Ishikawa (cell line): ENCODE data around the gene EPAS1.

Source experiments
- CEBPB ChIP-seq: IDR thresholded peaks from 2 replicates; pipeline ENCODE4 v1.6.1; 2012
- CREB1 ChIP-seq: IDR thresholded peaks from 2 replicates; pipeline ENCODE4 v1.6.1; 2012; ENCODE audit warnings: low read depth
- EGR1 ChIP-seq: IDR thresholded peaks from 2 replicates; pipeline ENCODE4 v1.6.1; 2012
- EP300 ChIP-seq: IDR thresholded peaks from 2 replicates; pipeline ENCODE4 v1.6.1; 2012; ENCODE audit warnings: borderline replicate concordance
- FOXM1 ChIP-seq: IDR thresholded peaks from 2 replicates; pipeline ENCODE4 v1.6.1; 2012; ENCODE audit warnings: low read depth, borderline replicate concordance
- NFIC ChIP-seq: IDR thresholded peaks from 2 replicates; pipeline ENCODE4 v1.6.1; 2012
- RAD21 ChIP-seq: IDR thresholded peaks from 2 replicates; pipeline ENCODE4 v1.6.1; 2012; ENCODE audit warnings: low read depth
- TAF1 ChIP-seq: IDR thresholded peaks from 2 replicates; pipeline ENCODE4 v1.6.1; 2012; ENCODE audit warnings: low read depth, mild to moderate bottlenecking
- TCF12 ChIP-seq: IDR thresholded peaks from 2 replicates; pipeline ENCODE4 v1.6.1; 2012; ENCODE audit warnings: low read depth
- TEAD4 ChIP-seq: IDR thresholded peaks from 2 replicates; pipeline ENCODE4 v1.6.1; 2012
- YY1 ChIP-seq: IDR thresholded peaks from 2 replicates; pipeline ENCODE4 v1.6.1; 2012; ENCODE audit warnings: low read depth
- ZBTB7A ChIP-seq: IDR thresholded peaks from 2 replicates; pipeline ENCODE4 v1.6.1; 2012; ENCODE audit warnings: low read depth
- TF ChIP-seq, protein P1 (sequence below): IDR thresholded peaks from 2 replicates; pipeline ENCODE4 v1.6.1; 2012; ENCODE audit warnings: low read depth, mild to moderate bottlenecking
- TF ChIP-seq, protein P2 (sequence below): IDR thresholded peaks from 2 replicates; pipeline ENCODE4 v1.6.1; 2012
- TF ChIP-seq, protein P3 (sequence below): IDR thresholded peaks from 2 replicates; pipeline ENCODE4 v1.6.1; 2012

EPAS1 gene

DNA sequence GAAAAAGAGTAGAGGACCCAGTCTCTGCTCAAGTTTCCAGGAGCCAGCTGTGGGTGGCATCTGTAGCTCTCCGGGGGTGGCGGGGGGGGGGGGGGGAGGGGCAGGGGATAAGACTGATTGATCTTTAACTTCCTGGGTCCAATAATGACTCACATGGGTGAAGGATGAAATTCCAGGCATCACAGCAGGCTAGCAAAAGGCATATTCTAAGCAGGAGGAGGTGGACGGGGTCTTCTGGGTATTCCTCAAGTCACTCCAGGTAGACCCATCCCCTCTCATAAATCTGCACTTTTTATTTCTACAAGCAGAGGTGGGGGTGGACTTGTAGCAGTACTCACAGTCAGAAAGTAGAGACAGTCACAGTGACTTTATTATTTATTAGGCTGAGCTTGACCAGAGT, 96.7 kb downstream of the EPAS1 start:
- no peak for TF ChIP-seq FOXM1
- no peak for TF ChIP-seq CREB1
- no peak for TF ChIP-seq YY1
- TF ChIP-seq ZBTB7A, result no peak
- TF ChIP-seq, protein P1, sequence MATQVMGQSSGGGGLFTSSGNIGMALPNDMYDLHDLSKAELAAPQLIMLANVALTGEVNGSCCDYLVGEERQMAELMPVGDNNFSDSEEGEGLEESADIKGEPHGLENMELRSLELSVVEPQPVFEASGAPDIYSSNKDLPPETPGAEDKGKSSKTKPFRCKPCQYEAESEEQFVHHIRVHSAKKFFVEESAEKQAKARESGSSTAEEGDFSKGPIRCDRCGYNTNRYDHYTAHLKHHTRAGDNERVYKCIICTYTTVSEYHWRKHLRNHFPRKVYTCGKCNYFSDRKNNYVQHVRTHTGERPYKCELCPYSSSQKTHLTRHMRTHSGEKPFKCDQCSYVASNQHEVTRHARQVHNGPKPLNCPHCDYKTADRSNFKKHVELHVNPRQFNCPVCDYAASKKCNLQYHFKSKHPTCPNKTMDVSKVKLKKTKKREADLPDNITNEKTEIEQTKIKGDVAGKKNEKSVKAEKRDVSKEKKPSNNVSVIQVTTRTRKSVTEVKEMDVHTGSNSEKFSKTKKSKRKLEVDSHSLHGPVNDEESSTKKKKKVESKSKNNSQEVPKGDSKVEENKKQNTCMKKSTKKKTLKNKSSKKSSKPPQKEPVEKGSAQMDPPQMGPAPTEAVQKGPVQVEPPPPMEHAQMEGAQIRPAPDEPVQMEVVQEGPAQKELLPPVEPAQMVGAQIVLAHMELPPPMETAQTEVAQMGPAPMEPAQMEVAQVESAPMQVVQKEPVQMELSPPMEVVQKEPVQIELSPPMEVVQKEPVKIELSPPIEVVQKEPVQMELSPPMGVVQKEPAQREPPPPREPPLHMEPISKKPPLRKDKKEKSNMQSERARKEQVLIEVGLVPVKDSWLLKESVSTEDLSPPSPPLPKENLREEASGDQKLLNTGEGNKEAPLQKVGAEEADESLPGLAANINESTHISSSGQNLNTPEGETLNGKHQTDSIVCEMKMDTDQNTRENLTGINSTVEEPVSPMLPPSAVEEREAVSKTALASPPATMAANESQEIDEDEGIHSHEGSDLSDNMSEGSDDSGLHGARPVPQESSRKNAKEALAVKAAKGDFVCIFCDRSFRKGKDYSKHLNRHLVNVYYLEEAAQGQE, result no peak
- TF ChIP-seq, protein P2, sequence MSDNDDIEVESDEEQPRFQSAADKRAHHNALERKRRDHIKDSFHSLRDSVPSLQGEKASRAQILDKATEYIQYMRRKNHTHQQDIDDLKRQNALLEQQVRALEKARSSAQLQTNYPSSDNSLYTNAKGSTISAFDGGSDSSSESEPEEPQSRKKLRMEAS, result no peak
- no peak for TF ChIP-seq CEBPB
- TF ChIP-seq, protein P3, sequence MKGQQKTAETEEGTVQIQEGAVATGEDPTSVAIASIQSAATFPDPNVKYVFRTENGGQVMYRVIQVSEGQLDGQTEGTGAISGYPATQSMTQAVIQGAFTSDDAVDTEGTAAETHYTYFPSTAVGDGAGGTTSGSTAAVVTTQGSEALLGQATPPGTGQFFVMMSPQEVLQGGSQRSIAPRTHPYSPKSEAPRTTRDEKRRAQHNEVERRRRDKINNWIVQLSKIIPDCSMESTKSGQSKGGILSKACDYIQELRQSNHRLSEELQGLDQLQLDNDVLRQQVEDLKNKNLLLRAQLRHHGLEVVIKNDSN, result no peak
- TF ChIP-seq EP300, result no peak
- no peak for TF ChIP-seq TCF12
- TF ChIP-seq TAF1, result no peak
- TF ChIP-seq NFIC, result no peak
- no peak for TF ChIP-seq TEAD4

DNA sequence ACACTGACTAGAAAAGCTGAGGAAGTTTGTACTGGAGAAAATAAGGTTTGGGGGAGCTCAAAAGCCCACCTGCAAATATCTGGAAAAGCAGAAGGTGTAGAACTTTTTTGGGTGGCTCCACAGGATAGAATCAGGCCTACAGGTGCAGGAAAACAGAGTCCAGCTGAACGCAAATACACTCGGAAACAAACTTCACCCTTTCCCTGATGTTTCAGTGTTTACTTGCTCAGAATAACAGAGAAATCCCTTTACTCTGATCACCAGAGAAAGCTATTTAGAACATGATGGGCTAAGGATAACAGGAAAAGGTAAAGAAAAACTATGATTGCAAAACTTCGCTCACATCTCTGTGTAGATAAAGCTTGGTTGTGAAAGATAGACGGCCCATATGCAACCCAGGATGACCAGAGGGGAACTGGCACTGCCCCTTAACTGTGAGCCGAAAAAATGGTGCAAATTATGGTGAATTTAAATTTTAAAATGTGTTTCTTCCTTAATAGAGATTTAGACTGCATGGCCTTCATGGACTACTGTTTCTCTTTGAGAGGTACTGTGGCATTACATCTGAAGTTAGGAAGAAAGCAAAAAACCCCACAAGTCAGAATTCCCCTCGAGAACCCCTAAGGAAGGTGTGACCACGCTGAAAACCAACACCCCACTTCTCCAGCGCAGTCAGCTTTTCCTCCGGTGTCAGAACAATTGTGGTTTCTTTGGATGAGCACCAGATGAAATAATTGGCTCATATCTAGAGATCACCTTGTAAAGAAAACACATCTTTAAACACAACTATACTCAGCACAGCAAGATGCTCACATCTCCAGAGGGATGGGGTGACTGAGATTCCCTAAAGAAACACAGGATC, 97.7 kb downstream of the EPAS1 start:
- TF ChIP-seq CREB1 (no peak), ZBTB7A (no peak), YY1 (no peak), CEBPB (no peak), TCF12 (no peak), EGR1 (no peak), FOXM1 (no peak), EP300 (no peak), TEAD4 (no peak), TAF1 (no peak), RAD21 (no peak)
- TF ChIP-seq, protein P1, result no peak
- TF ChIP-seq, protein P3, result no peak
- TF ChIP-seq, protein P2, result no peak

DNA sequence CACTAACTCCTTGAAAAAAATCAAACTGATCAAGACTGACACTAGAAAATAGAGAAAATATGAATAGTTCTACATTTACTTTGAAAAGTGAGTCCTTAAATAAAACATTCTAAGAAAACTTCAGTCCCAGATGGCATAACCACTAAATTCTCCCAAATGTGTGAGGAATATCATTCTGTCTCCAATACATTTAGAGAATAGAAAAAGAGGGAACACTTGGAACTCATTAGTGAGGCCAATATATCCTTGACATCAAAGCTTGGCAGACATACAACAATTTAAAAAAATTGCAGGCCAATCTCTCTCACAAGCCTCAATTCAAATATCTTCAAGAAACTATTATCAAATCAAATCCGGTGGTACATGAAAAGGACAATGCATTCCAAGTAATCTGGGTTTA, 102.8 kb downstream of the EPAS1 start:
- TF ChIP-seq, protein P2, result no peak
- no peak for TF ChIP-seq TEAD4
- TF ChIP-seq YY1, result no peak
- TF ChIP-seq, protein P3, result no peak
- TF ChIP-seq EGR1, result no peak
- no peak for TF ChIP-seq TCF12
- TF ChIP-seq, protein P1, result no peak
- no peak for TF ChIP-seq CREB1
- no peak for TF ChIP-seq NFIC
- TF ChIP-seq TAF1, result no peak
- TF ChIP-seq CEBPB, result no peak
- no peak for TF ChIP-seq FOXM1
- TF ChIP-seq EP300, result no peak
- no peak for TF ChIP-seq RAD21
- TF ChIP-seq ZBTB7A, result no peak

DNA sequence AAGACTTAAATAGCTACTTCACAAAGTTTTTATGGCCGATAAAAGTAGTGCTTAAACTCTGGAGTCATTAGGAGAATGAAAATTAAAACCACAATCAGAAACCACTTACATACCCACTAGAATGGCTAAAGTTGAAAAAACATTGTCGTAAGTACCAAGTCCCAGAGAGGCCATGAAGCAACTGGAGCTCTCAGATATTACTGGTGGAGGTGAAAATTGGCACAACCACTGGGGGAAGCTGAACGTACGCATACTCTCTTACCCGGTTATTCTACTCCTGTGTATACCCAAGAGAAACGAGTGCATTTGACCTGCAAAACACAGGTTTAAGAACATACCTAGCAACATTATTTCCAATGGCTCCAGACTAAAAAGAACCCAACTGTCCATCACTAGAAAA, 105.7 kb downstream of the EPAS1 start:
- TF ChIP-seq RAD21 (no peak), FOXM1 (no peak), TAF1 (no peak), YY1 (no peak)
- TF ChIP-seq, protein P1, result no peak
- TF ChIP-seq, protein P2, result no peak
